ENCODE measurements around the gene HTR3D.

The HTR3D gene

DNA sequence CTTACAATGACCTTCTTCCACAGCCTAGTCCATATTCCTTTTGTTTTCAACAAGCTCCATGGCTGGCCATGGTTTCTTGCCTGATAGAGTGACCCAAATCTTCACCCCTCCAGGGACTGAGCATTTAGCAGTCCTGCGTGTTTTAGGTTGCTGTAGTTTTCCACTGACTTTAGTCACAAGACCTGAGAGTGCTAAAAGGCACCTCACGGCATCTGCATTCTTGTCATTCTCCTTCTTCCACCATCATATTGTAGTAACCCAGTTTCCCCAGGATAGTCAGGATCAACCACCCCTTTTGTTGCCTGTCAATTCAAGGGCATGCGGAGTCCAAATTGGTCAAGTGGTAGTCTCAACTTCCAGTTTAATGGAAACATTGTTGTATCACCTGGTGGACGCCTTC, 42.1 kb downstream of the HTR3D start:
- H3K27me3 ChIP-seq (ENCODE audit: control insufficient read depth in 3 of 3, insufficient read depth in 3 of 3, low read depth in 1 of 3, low read length in 3 of 3): peaks cover 0 to 7% (median 0%) of the 10 kb centered on the region in 3 experiments
- H3K9ac ChIP-seq (ENCODE audit: low read depth, low read length, poor library complexity): no peak overlapping the region
- no peak overlapping the region for H3K4me3 ChIP-seq (ENCODE audit: low read length in 2 of 2)
- no peak overlapping the region for H3K27ac ChIP-seq (replicated peaks; ENCODE audit: low read length)
- H3K79me1 ChIP-seq (ENCODE audit: low read depth, low read length): no peaks in the 10 kb centered on the region
- WGBS, 2 donors (ENCODE audit: extremely low coverage in 2 of 2, insufficient read length in 2 of 2, insufficient replicate concordance in 1 of 2): no CpG with 5 or more reads among the region's 4 CpGs
- no peak overlapping the region for H2BK12ac ChIP-seq (ENCODE audit: low read length)
- no peaks in the 10 kb centered on the region for H3K36me3 ChIP-seq (replicated peaks in 1 of 2; ENCODE audit: control insufficient read depth in 2 of 2, insufficient read depth in 2 of 2, low read length in 2 of 2)
- H4K91ac ChIP-seq (ENCODE audit: low read depth, low read length, poor library complexity): no peak overlapping the region
- no peak overlapping the region for H3K23ac ChIP-seq (ENCODE audit: low read depth, low read length, poor library complexity)
- H3K14ac ChIP-seq (ENCODE audit: low read length): no peak overlapping the region
- H3K9me3 ChIP-seq (replicated peaks in 1 of 2; ENCODE audit: control insufficient read depth in 2 of 2, insufficient read depth in 1 of 2, low read depth in 1 of 2, low read length in 2 of 2): no peaks in the 10 kb centered on the region
- H2BK120ac ChIP-seq (ENCODE audit: low read depth, low read length): no peak overlapping the region
- DNase-seq (ENCODE audit: low spot score): no peak
- no peak overlapping the region for H2AK5ac ChIP-seq (ENCODE audit: low read depth, low read length)
- no peak overlapping the region for H2AFZ ChIP-seq (ENCODE audit: low read length)
- H3K4ac ChIP-seq (ENCODE audit: low read length): no peak overlapping the region
- H3K18ac ChIP-seq (ENCODE audit: low read length): no peak overlapping the region
- H3K4me1 ChIP-seq (ENCODE audit: control insufficient read depth in 2 of 2, insufficient read depth in 1 of 2, low read depth in 1 of 2, low read length in 2 of 2): peaks cover 0 to 2% of the 10 kb centered on the region in 2 donors
- H3K4me2 ChIP-seq (ENCODE audit: insufficient read depth, low read length, poor library complexity, severe bottlenecking): no peak overlapping the region
- H4K8ac ChIP-seq (ENCODE audit: low read depth, low read length): no peak overlapping the region
- no peak overlapping the region for H2BK5ac ChIP-seq (ENCODE audit: low read length)
- H2BK15ac ChIP-seq (ENCODE audit: low read length): no peak overlapping the region

DNA sequence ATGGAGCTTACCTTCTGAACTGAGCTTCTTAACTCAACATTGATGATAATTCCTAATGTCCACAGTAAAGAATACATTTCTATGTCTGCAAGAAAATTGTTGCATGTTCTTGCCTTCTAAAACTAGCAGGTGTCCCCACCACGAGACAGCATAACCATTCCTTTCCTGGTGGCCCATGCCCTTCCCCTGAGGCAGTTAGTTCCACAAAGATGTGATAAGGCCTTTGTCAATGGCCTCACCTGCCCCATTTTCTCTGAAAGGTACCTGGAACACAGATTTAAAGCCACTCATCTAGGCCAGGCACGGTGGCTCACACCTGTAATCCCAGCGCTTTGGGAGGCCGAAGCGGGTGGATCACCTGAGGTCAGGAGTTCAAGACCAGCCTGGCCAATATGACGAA, 44.4 kb downstream of the HTR3D start:
- WGBS, 2 donors (ENCODE audit: extremely low coverage in 2 of 2, insufficient read length in 2 of 2, insufficient replicate concordance in 1 of 2): no CpG with 5 or more reads among the region's 6 CpGs
- no peak overlapping the region for H3K27ac ChIP-seq (replicated peaks; ENCODE audit: low read length)
- H2BK5ac ChIP-seq (ENCODE audit: low read length): no peak overlapping the region
- no peak for DNase-seq (ENCODE audit: low spot score)
- H3K14ac ChIP-seq (ENCODE audit: low read length): no peak overlapping the region
- H3K4me2 ChIP-seq (ENCODE audit: insufficient read depth, low read length, poor library complexity, severe bottlenecking): no peak overlapping the region
- H2AFZ ChIP-seq (ENCODE audit: low read length): no peak overlapping the region
- no peak overlapping the region for H3K4me3 ChIP-seq (ENCODE audit: low read length in 2 of 2)
- H3K18ac ChIP-seq (ENCODE audit: low read length): no peak overlapping the region
- H3K9me3 ChIP-seq (replicated peaks in 1 of 2; ENCODE audit: control insufficient read depth in 2 of 2, insufficient read depth in 1 of 2, low read depth in 1 of 2, low read length in 2 of 2): no peaks in the 10 kb centered on the region
- H3K79me1 ChIP-seq (ENCODE audit: low read depth, low read length): no peaks in the 10 kb centered on the region
- H3K4me1 ChIP-seq (ENCODE audit: control insufficient read depth in 2 of 2, insufficient read depth in 1 of 2, low read depth in 1 of 2, low read length in 2 of 2): peaks cover 0 to 2% of the 10 kb centered on the region in 2 donors
- H3K4ac ChIP-seq (ENCODE audit: low read length): no peak overlapping the region
- H4K8ac ChIP-seq (ENCODE audit: low read depth, low read length): no peak overlapping the region
- no peaks in the 10 kb centered on the region for H3K36me3 ChIP-seq (replicated peaks in 1 of 2; ENCODE audit: control insufficient read depth in 2 of 2, insufficient read depth in 2 of 2, low read length in 2 of 2)
- H2BK120ac ChIP-seq (ENCODE audit: low read depth, low read length): no peak overlapping the region
- H2BK15ac ChIP-seq (ENCODE audit: low read length): no peak overlapping the region
- H2AK5ac ChIP-seq (ENCODE audit: low read depth, low read length): no peak overlapping the region
- H3K23ac ChIP-seq (ENCODE audit: low read depth, low read length, poor library complexity): no peak overlapping the region
- H4K91ac ChIP-seq (ENCODE audit: low read depth, low read length, poor library complexity): no peak overlapping the region
- H3K27me3 ChIP-seq (ENCODE audit: control insufficient read depth in 3 of 3, insufficient read depth in 3 of 3, low read depth in 1 of 3, low read length in 3 of 3): peaks cover 0 to 7% (median 0%) of the 10 kb centered on the region in 3 experiments
- H3K9ac ChIP-seq (ENCODE audit: low read depth, low read length, poor library complexity): no peak overlapping the region
- H2BK12ac ChIP-seq (ENCODE audit: low read length): no peak overlapping the region

DNA sequence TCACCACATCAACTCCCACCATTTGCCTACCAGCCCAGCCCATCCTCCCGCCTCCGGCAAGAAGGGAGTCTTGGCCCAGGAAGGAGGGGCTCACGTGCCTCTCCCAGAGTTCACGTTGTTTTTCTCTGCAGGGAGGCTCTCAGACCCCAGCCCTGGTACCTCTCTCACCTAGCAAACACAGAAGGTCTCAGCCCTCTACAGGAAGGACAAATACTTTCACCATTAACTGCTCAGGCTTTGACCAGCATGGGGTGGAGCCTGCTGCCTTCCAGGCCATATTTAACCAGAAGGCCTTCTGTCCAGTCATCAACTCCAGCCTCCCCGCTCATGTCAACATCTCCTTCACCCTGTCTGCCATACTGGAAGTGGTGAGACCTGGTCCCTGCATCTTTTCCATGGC, 46.3 kb downstream of the HTR3D start:
- H3K4me2 ChIP-seq (ENCODE audit: insufficient read depth, low read length, poor library complexity, severe bottlenecking): no peak overlapping the region
- H3K27ac ChIP-seq (replicated peaks; ENCODE audit: low read length): no peak overlapping the region
- H3K14ac ChIP-seq (ENCODE audit: low read length): no peak overlapping the region
- no peak for DNase-seq (ENCODE audit: low spot score)
- H2AK5ac ChIP-seq (ENCODE audit: low read depth, low read length): no peak overlapping the region
- no peak overlapping the region for H4K91ac ChIP-seq (ENCODE audit: low read depth, low read length, poor library complexity)
- H3K4ac ChIP-seq (ENCODE audit: low read length): no peak overlapping the region
- no peaks in the 10 kb centered on the region for H3K79me1 ChIP-seq (ENCODE audit: low read depth, low read length)
- no peaks in the 10 kb centered on the region for H3K36me3 ChIP-seq (replicated peaks in 1 of 2; ENCODE audit: control insufficient read depth in 2 of 2, insufficient read depth in 2 of 2, low read length in 2 of 2)
- no peak overlapping the region for H2BK15ac ChIP-seq (ENCODE audit: low read length)
- H3K27me3 ChIP-seq (ENCODE audit: control insufficient read depth in 3 of 3, insufficient read depth in 3 of 3, low read depth in 1 of 3, low read length in 3 of 3): peaks cover 0 to 11% (median 0%) of the 10 kb centered on the region in 3 experiments
- H4K8ac ChIP-seq (ENCODE audit: low read depth, low read length): no peak overlapping the region
- no CpG with 5 or more reads among the region's 5 CpGs for WGBS, 2 donors (ENCODE audit: extremely low coverage in 2 of 2, insufficient read length in 2 of 2, insufficient replicate concordance in 1 of 2)
- no peaks in the 10 kb centered on the region for H3K9me3 ChIP-seq (replicated peaks in 1 of 2; ENCODE audit: control insufficient read depth in 2 of 2, insufficient read depth in 1 of 2, low read depth in 1 of 2, low read length in 2 of 2)
- peak overlapping the region; percentile 0 for H2AFZ ChIP-seq (ENCODE audit: low read length)
- peak overlapping the region in 1 of 2 donors; percentile 65 for H3K4me3 ChIP-seq (ENCODE audit: low read length in 2 of 2)
- H2BK120ac ChIP-seq (ENCODE audit: low read depth, low read length): no peak overlapping the region
- no peak overlapping the region for H3K18ac ChIP-seq (ENCODE audit: low read length)
- H3K9ac ChIP-seq (ENCODE audit: low read depth, low read length, poor library complexity): no peak overlapping the region
- H3K23ac ChIP-seq (ENCODE audit: low read depth, low read length, poor library complexity): no peak overlapping the region
- H3K4me1 ChIP-seq (ENCODE audit: control insufficient read depth in 2 of 2, insufficient read depth in 1 of 2, low read depth in 1 of 2, low read length in 2 of 2): peaks cover 0 to 2% of the 10 kb centered on the region in 2 donors
- H2BK5ac ChIP-seq (ENCODE audit: low read length): no peak overlapping the region
- no peak overlapping the region for H2BK12ac ChIP-seq (ENCODE audit: low read length)

DNA sequence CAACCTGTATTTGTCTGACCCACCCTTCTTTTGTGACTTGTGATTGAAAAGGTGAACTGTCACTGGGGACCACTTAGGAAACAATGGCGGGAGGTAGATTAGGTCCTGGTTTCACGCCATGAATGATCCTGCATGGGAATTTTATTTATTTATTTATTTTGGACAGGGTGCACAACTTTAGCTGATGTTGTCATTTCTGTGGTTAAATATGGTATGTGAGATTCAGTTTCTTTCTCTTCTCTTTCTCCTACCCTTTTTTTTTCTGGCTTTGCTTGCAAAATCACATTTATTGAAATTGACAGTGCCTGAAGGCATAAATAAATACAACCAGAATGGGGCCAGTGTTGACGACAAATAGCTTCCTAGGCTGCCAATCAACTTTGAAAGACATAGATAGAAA, 47.3 kb downstream of the HTR3D start:
- peaks cover 0 to 2% of the 10 kb centered on the region in 2 donors for H3K4me1 ChIP-seq (ENCODE audit: control insufficient read depth in 2 of 2, insufficient read depth in 1 of 2, low read depth in 1 of 2, low read length in 2 of 2)
- no peak overlapping the region for H2AFZ ChIP-seq (ENCODE audit: low read length)
- no peak overlapping the region for H3K4me3 ChIP-seq (ENCODE audit: low read length in 2 of 2)
- no peak overlapping the region for H2BK12ac ChIP-seq (ENCODE audit: low read length)
- H3K14ac ChIP-seq (ENCODE audit: low read length): no peak overlapping the region
- no peak overlapping the region for H3K9ac ChIP-seq (ENCODE audit: low read depth, low read length, poor library complexity)
- no peaks in the 10 kb centered on the region for H3K9me3 ChIP-seq (replicated peaks in 1 of 2; ENCODE audit: control insufficient read depth in 2 of 2, insufficient read depth in 1 of 2, low read depth in 1 of 2, low read length in 2 of 2)
- H3K4me2 ChIP-seq (ENCODE audit: insufficient read depth, low read length, poor library complexity, severe bottlenecking): no peak overlapping the region
- no peak overlapping the region for H2AK5ac ChIP-seq (ENCODE audit: low read depth, low read length)
- no peak overlapping the region for H3K27ac ChIP-seq (replicated peaks; ENCODE audit: low read length)
- H4K8ac ChIP-seq (ENCODE audit: low read depth, low read length): no peak overlapping the region
- DNase-seq (ENCODE audit: low spot score): no peak
- no peaks in the 10 kb centered on the region for H3K79me1 ChIP-seq (ENCODE audit: low read depth, low read length)
- no peaks in the 10 kb centered on the region for H3K36me3 ChIP-seq (replicated peaks in 1 of 2; ENCODE audit: control insufficient read depth in 2 of 2, insufficient read depth in 2 of 2, low read length in 2 of 2)
- no CpG with 5 or more reads among the region's 3 CpGs for whole genome bisulfite sequencing, 2 donors (ENCODE audit: extremely low coverage in 2 of 2, insufficient read length in 2 of 2, insufficient replicate concordance in 1 of 2)
- H3K18ac ChIP-seq (ENCODE audit: low read length): no peak overlapping the region
- H3K27me3 ChIP-seq (ENCODE audit: control insufficient read depth in 3 of 3, insufficient read depth in 3 of 3, low read depth in 1 of 3, low read length in 3 of 3): peaks cover 0 to 6% (median 0%) of the 10 kb centered on the region in 3 experiments
- H2BK5ac ChIP-seq (ENCODE audit: low read length): no peak overlapping the region
- no peak overlapping the region for H2BK15ac ChIP-seq (ENCODE audit: low read length)
- no peak overlapping the region for H4K91ac ChIP-seq (ENCODE audit: low read depth, low read length, poor library complexity)
- no peak overlapping the region for H3K4ac ChIP-seq (ENCODE audit: low read length)
- no peak overlapping the region for H2BK120ac ChIP-seq (ENCODE audit: low read depth, low read length)
- H3K23ac ChIP-seq (ENCODE audit: low read depth, low read length, poor library complexity): no peak overlapping the region
